ENCODE results near the gene RBMS3.
"Not testable (repeated sequence)": the region's sequence is repeated elsewhere in the genome, so short reads cannot be mapped to it uniquely, and the experiment has no call there.

Gene RBMS3

GRCh38 chr3:29381595-29381994, 100.7 kb downstream of the RBMS3 start:
- H3K9me3 ChIP-seq (ENCODE audit: control insufficient read depth, low read length): no peaks in the 10 kb centered on the region
- H3K36me3 ChIP-seq (ENCODE audit: control insufficient read depth, insufficient read depth, low read length): no peaks in the 10 kb centered on the region
- no peak overlapping the region for H3K9ac ChIP-seq (ENCODE audit: low read length)
- no peak overlapping the region for H3K4me3 ChIP-seq (ENCODE audit: low read length)
- H3K27me3 ChIP-seq (ENCODE audit: control insufficient read depth, insufficient read depth, low read length): no peaks in the 10 kb centered on the region
- H3K4me1 ChIP-seq (ENCODE audit: control insufficient read depth, insufficient read depth, low read length): no peaks in the 10 kb centered on the region

GRCh38 chr3:29382409-29382808, 101.5 kb downstream of the RBMS3 start:
- no peak overlapping the region for H3K4me3 ChIP-seq (ENCODE audit: low read length)

GRCh38 chr3:29382845-29383244, 102.0 kb downstream of the RBMS3 start:
- Histone ChIP-seq H3K9ac (ENCODE audit: low read length) (no peak overlapping the region), H3K36me3 (ENCODE audit: control insufficient read depth, insufficient read depth, low read length) (no peaks in the 10 kb centered on the region), H3K9me3 (ENCODE audit: control insufficient read depth, low read length) (no peaks in the 10 kb centered on the region), H3K4me1 (ENCODE audit: control insufficient read depth, insufficient read depth, low read length) (no peaks in the 10 kb centered on the region), H3K27me3 (ENCODE audit: control insufficient read depth, insufficient read depth, low read length) (no peaks in the 10 kb centered on the region), H3K4me3 (ENCODE audit: low read length) (no peak overlapping the region)

More at GRCh38 chr3:29382409-29382808, 101.5 kb downstream of the RBMS3 start:
- Histone ChIP-seq H3K4me1 (ENCODE audit: control insufficient read depth, insufficient read depth, low read length) (no peaks in the 10 kb centered on the region), H3K27me3 (ENCODE audit: control insufficient read depth, insufficient read depth, low read length) (no peaks in the 10 kb centered on the region), H3K9me3 (ENCODE audit: control insufficient read depth, low read length) (no peaks in the 10 kb centered on the region), H3K9ac (ENCODE audit: low read length) (no peak overlapping the region), H3K36me3 (ENCODE audit: control insufficient read depth, insufficient read depth, low read length) (no peaks in the 10 kb centered on the region)

- no peaks in the 10 kb centered on the region for H3K9me3 ChIP-seq (ENCODE audit: control insufficient read depth, low read length)
- H3K27me3 ChIP-seq (ENCODE audit: control insufficient read depth, insufficient read depth, low read length): no peaks in the 10 kb centered on the region
- no peak overlapping the region for H3K9ac ChIP-seq (ENCODE audit: low read length)
- no peaks in the 10 kb centered on the region for H3K4me1 ChIP-seq (ENCODE audit: control insufficient read depth, insufficient read depth, low read length)
- no peak overlapping the region for H3K4me3 ChIP-seq (ENCODE audit: low read length)
- H3K36me3 ChIP-seq (ENCODE audit: control insufficient read depth, insufficient read depth, low read length): no peaks in the 10 kb centered on the region
These were observed 103.8 kb downstream of the RBMS3 start for GRCh38 chr3:29384640-29385039.

- Histone ChIP-seq H3K27me3 (ENCODE audit: control insufficient read depth, insufficient read depth, low read length) (no peaks in the 10 kb centered on the region), H3K9ac (ENCODE audit: low read length) (no peak overlapping the region), H3K4me3 (ENCODE audit: low read length) (no peak overlapping the region), H3K4me1 (ENCODE audit: control insufficient read depth, insufficient read depth, low read length) (no peaks in the 10 kb centered on the region), H3K36me3 (ENCODE audit: control insufficient read depth, insufficient read depth, low read length) (no peaks in the 10 kb centered on the region), H3K9me3 (ENCODE audit: control insufficient read depth, low read length) (no peaks in the 10 kb centered on the region)
These were observed 104.4 kb downstream of the RBMS3 start for GRCh38 chr3:29385046-29385830.

- Histone ChIP-seq H3K9me3 (ENCODE audit: control insufficient read depth, low read length) (no peaks in the 10 kb centered on the region), H3K4me3 (ENCODE audit: low read length) (no peak overlapping the region), H3K4me1 (ENCODE audit: control insufficient read depth, insufficient read depth, low read length) (no peaks in the 10 kb centered on the region), H3K36me3 (ENCODE audit: control insufficient read depth, insufficient read depth, low read length) (no peaks in the 10 kb centered on the region), H3K27me3 (ENCODE audit: control insufficient read depth, insufficient read depth, low read length) (no peaks in the 10 kb centered on the region), H3K9ac (ENCODE audit: low read length) (no peak overlapping the region)
These were observed 108.5 kb downstream of the RBMS3 start for GRCh38 chr3:29389362-29389761.

GRCh38 chr3:29392625-29393388, 111.9 kb downstream of the RBMS3 start:
- Histone ChIP-seq H3K9ac (ENCODE audit: low read length) (no peak overlapping the region), H3K4me3 (ENCODE audit: low read length) (no peak overlapping the region), H3K36me3 (ENCODE audit: control insufficient read depth, insufficient read depth, low read length) (no peaks in the 10 kb centered on the region), H3K4me1 (ENCODE audit: control insufficient read depth, insufficient read depth, low read length) (no peaks in the 10 kb centered on the region), H3K9me3 (ENCODE audit: control insufficient read depth, low read length) (no peaks in the 10 kb centered on the region), H3K27me3 (ENCODE audit: control insufficient read depth, insufficient read depth, low read length) (no peaks in the 10 kb centered on the region)

GRCh38 chr3:29393946-29394345, 113.1 kb downstream of the RBMS3 start:
- not testable (repeated sequence) for H3K9ac ChIP-seq (ENCODE audit: low read length); H3K27me3 ChIP-seq (ENCODE audit: control insufficient read depth, insufficient read depth, low read length); H3K36me3 ChIP-seq (ENCODE audit: control insufficient read depth, insufficient read depth, low read length); H3K4me3 ChIP-seq (ENCODE audit: low read length); H3K4me1 ChIP-seq (ENCODE audit: control insufficient read depth, insufficient read depth, low read length); H3K9me3 ChIP-seq (ENCODE audit: control insufficient read depth, low read length)

GRCh38 chr3:29397406-29397805, 116.5 kb downstream of the RBMS3 start:
- H3K36me3 ChIP-seq (ENCODE audit: control insufficient read depth, insufficient read depth, low read length): no peaks in the 10 kb centered on the region
- H3K4me1 ChIP-seq (ENCODE audit: control insufficient read depth, insufficient read depth, low read length): no peaks in the 10 kb centered on the region
- no peak overlapping the region for H3K4me3 ChIP-seq (ENCODE audit: low read length)
- no peaks in the 10 kb centered on the region for H3K9me3 ChIP-seq (ENCODE audit: control insufficient read depth, low read length)
- no peak overlapping the region for H3K9ac ChIP-seq (ENCODE audit: low read length)
- no peaks in the 10 kb centered on the region for H3K27me3 ChIP-seq (ENCODE audit: control insufficient read depth, insufficient read depth, low read length)

GRCh38 chr3:29398787-29399186, 117.9 kb downstream of the RBMS3 start:
- H3K27me3 ChIP-seq (ENCODE audit: control insufficient read depth, insufficient read depth, low read length): no peaks in the 10 kb centered on the region

GRCh38 chr3:29406291-29406832, 125.5 kb downstream of the RBMS3 start:
- Histone ChIP-seq H3K4me1 (ENCODE audit: control insufficient read depth, insufficient read depth, low read length) (no peaks in the 10 kb centered on the region), H3K9ac (ENCODE audit: low read length) (no peak overlapping the region), H3K27me3 (ENCODE audit: control insufficient read depth, insufficient read depth, low read length) (no peaks in the 10 kb centered on the region), H3K9me3 (ENCODE audit: control insufficient read depth, low read length) (no peaks in the 10 kb centered on the region), H3K4me3 (ENCODE audit: low read length) (no peak overlapping the region), H3K36me3 (ENCODE audit: control insufficient read depth, insufficient read depth, low read length) (no peaks in the 10 kb centered on the region)

More at GRCh38 chr3:29398787-29399186, 117.9 kb downstream of the RBMS3 start:
- Histone ChIP-seq H3K36me3 (ENCODE audit: control insufficient read depth, insufficient read depth, low read length) (no peaks in the 10 kb centered on the region), H3K4me3 (ENCODE audit: low read length) (no peak overlapping the region), H3K9ac (ENCODE audit: low read length) (no peak overlapping the region), H3K4me1 (ENCODE audit: control insufficient read depth, insufficient read depth, low read length) (no peaks in the 10 kb centered on the region), H3K9me3 (ENCODE audit: control insufficient read depth, low read length) (no peaks in the 10 kb centered on the region)

GRCh38 chr3:29408676-29409075, 127.8 kb downstream of the RBMS3 start:
- Histone ChIP-seq H3K27me3 (ENCODE audit: control insufficient read depth, insufficient read depth, low read length) (no peaks in the 10 kb centered on the region), H3K36me3 (ENCODE audit: control insufficient read depth, insufficient read depth, low read length) (no peaks in the 10 kb centered on the region), H3K9ac (ENCODE audit: low read length) (no peak overlapping the region), H3K4me1 (ENCODE audit: control insufficient read depth, insufficient read depth, low read length) (no peaks in the 10 kb centered on the region), H3K9me3 (ENCODE audit: control insufficient read depth, low read length) (no peaks in the 10 kb centered on the region), H3K4me3 (ENCODE audit: low read length) (no peak overlapping the region)

Measured in mucosa of stomach (tissue), 1 donor.